ENCODE results near the gene ACTRT3. TPM values are rescaled to one million over a fixed set of nuclear protein-coding genes. Genes with fewer than 3 reads are reported as not detected.

ACTRT3 gene
- polyA plus RNA-seq, 2 of the 4 experiments (the other 2 are of a cell fraction) = 1.8 to 3.3 TPM

- TF ChIP-seq REST (IDR thresholded peaks at IDR 0.05) (no peak), RCOR1 (IDR thresholded peaks at IDR 0.05; ENCODE audit: low read depth, low read length) (no peak), JUN (IDR thresholded peaks at IDR 0.05) (no peak), NR3C1 (IDR thresholded peaks at IDR 0.05) (no peak), RFX5 (IDR thresholded peaks at IDR 0.05) (no peak), E2F6 (IDR thresholded peaks at IDR 0.05; ENCODE audit: borderline replicate concordance, low read depth) (no peak), MAZ (IDR thresholded peaks at IDR 0.05; ENCODE audit: borderline replicate concordance, low read depth, low read length) (no peak), CEBPB (IDR thresholded peaks at IDR 0.05) (no peak), CHD4 (IDR thresholded peaks at IDR 0.05; ENCODE audit: borderline replicate concordance) (no peak)
Measured at GRCh38 chr3:169764312-169764881, 5.0 kb downstream of the ACTRT3 start (continued).

- POLR2A ChIA-PET = no interaction called here
- WGBS (ENCODE audit: missing lambda C conversion rate) = 55% methylated on average over 4 of the region's 4 CpGs
- ATAC-seq = no peak
- H3K27ac ChIP-seq = no peak overlapping the region
- no peaks in the 10 kb centered on the region for H3K4me1 ChIP-seq
- DNase-seq (ENCODE audit: low read depth in 1 of 2, low spot score in 1 of 2) = peak in 1 of 2 experiments; percentile 24
- no peak overlapping the region for H3K4me2 ChIP-seq
- TF ChIP-seq EHMT2 (IDR thresholded peaks at IDR 0.05; ENCODE audit: low read depth) (no peak), TP53 (CRISPR knock-in tag; IDR thresholded peaks at IDR 0.05) (no peak), SMC3 (IDR thresholded peaks at IDR 0.05) (no peak), FOSL2 (IDR thresholded peaks at IDR 0.05) (no peak), FOSL2 (CRISPR knock-in tag; IDR thresholded peaks at IDR 0.05) (0 out of 2 replicates have a peak, but pooled peaks have one; percentile 13), EHF (CRISPR knock-in tag; IDR thresholded peaks at IDR 0.05) (no peak), MAX (IDR thresholded peaks at IDR 0.05) (no peak), SREBF2 (IDR thresholded peaks at IDR 0.05) (no peak)
- no peak for FAIRE-seq
- CTCF ChIA-PET = no interaction called here
- peaks cover 14% of the 10 kb centered on the region for H3K9me3 ChIP-seq
- H3K4me3 ChIP-seq = no peak overlapping the region
Measured at GRCh38 chr3:169760479-169760878, 8.9 kb downstream of the ACTRT3 start.

DNA sequence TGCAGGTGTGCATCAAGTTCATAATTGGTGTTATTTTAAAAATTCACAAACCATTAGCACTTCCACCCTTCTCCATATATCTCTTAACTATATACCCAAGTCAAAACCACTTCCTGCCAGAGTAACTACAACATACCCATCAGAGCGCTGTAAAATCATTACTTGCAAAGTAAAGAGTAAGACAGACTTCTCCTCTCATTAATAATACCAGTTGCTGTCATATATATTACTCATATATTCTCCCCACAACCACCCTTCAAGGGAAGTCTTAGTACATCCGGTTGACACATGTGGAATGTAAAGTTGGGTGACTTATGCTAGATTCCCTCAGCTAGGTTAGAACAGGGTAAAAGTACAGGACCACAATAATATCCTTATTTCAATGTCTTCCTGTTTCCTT is 10.1 kb downstream of the ACTRT3 start:
- WGBS (ENCODE audit: missing lambda C conversion rate) = 62% methylated on average over 2 of the region's 2 CpGs
- POLR2A ChIA-PET = no interaction called here

More for the DNA sequence above, 10.1 kb downstream of the ACTRT3 start:
- Histone ChIP-seq H3K9me3 (peaks cover 14% of the 10 kb centered on the region), H3K4me1 (no peaks in the 10 kb centered on the region), H3K4me2 (no peak overlapping the region), H3K27ac (no peak overlapping the region), H3K4me3 (no peak overlapping the region)
- no peak for TF ChIP-seq USF2 (IDR thresholded peaks at IDR 0.05)
- no peak for TF ChIP-seq EHMT2 (IDR thresholded peaks at IDR 0.05; ENCODE audit: low read depth)
- TF ChIP-seq CTCF (IDR thresholded peaks at IDR 0.05) = no peak
- TF ChIP-seq RARB (CRISPR knock-in tag; IDR thresholded peaks at IDR 0.05) = no peak
- no peak for FAIRE-seq
- CTCF ChIA-PET = interaction anchor here (0.7 kb wide), 1 partner anchor 63 kb away, joined by 3 read pairs; no protein-coding TSS in a partner anchor
- no peak for DNase-seq (ENCODE audit: low read depth in 1 of 2, low spot score in 1 of 2)
- no peak for ATAC-seq

Measured in A549 (cell line).